OCI-LY7 (cell line): ENCODE measurements around the gene CSNK1G1.

Source experiments
- CTCF ChIP-seq: fragments of 200-600 bp; sonication (generic); conservative IDR thresholded peaks from 2 replicates; pipeline ENCODE4 v1.5.1; 2014; ENCODE audit warnings: mild to moderate bottlenecking, antibody characterized with exemption, low read length, moderate library complexity, mixed read lengths
- EZH2phosphoT487 ChIP-seq: fragments of 200-600 bp; sonication (generic); IDR thresholded peaks from 2 replicates; pipeline ENCODE4 v1.6.1; 2018; ENCODE audit warnings: low read depth, borderline replicate concordance, mild to moderate bottlenecking, mixed run types, antibody characterized with exemption, low read length, moderate library complexity, mixed read lengths

- TF ChIP-seq CTCF: no peak
- TF ChIP-seq EZH2phosphoT487: no peak
Observed at GRCh38 chr15:64225804-64226203, 130.2 kb downstream of the CSNK1G1 start.
